Measurements from ENCODE around the gene CCDC8. TPM values are rescaled to one million over a fixed set of nuclear protein-coding genes. Genes with fewer than 3 reads are reported as not detected.
"Not testable (repeated sequence)": the region's sequence is repeated elsewhere in the genome, so short reads cannot be mapped to it uniquely, and the experiment has no call there.

The CCDC8 gene
- total RNA-seq, 1 donor from 2014 or later = under 0.01 TPM

- DNase-seq (ENCODE audit: low read depth in 2 of 2) = peak in 1 of 2 donors; percentile 27
Measured at GRCh38 chr19:46404753-46405468, 8.5 kb downstream of the CCDC8 start.

- DNase-seq (ENCODE audit: low read depth in 2 of 2) = no peak
Measured at GRCh38 chr19:46404055-46404752, 9.2 kb downstream of the CCDC8 start.

- no peak for DNase-seq (ENCODE audit: low read depth in 2 of 2)
Measured at GRCh38 chr19:46402725-46403124, 10.6 kb downstream of the CCDC8 start.

GRCh38 chr19:46397801-46398479 is 15.4 kb downstream of the CCDC8 start:
- DNase-seq (ENCODE audit: low read depth in 2 of 2) = not testable (repeated sequence)

- no peak for DNase-seq (ENCODE audit: low read depth in 2 of 2)
Measured at GRCh38 chr19:46394402-46394797, 19.0 kb downstream of the CCDC8 start.

- no peak for DNase-seq (ENCODE audit: low read depth in 2 of 2)
Measured at GRCh38 chr19:46393456-46394401, 19.6 kb downstream of the CCDC8 start.

GRCh38 chr19:46392837-46393236 is 20.5 kb downstream of the CCDC8 start:
- no peak for DNase-seq (ENCODE audit: low read depth in 2 of 2)

GRCh38 chr19:46392252-46392801 is 21.0 kb downstream of the CCDC8 start:
- peak in 1 of 2 donors; percentile 70 for DNase-seq (ENCODE audit: low read depth in 2 of 2)

- no peak for DNase-seq (ENCODE audit: low read depth in 2 of 2)
Measured at GRCh38 chr19:46391296-46392251, 21.8 kb downstream of the CCDC8 start.

GRCh38 chr19:46390866-46391265 is 22.5 kb downstream of the CCDC8 start:
- DNase-seq (ENCODE audit: low read depth in 2 of 2) = peak in 1 of 2 donors; percentile 23

GRCh38 chr19:46390121-46390858 is 23.1 kb downstream of the CCDC8 start:
- DNase-seq (ENCODE audit: low read depth in 2 of 2) = no peak

GRCh38 chr19:46388311-46389095 is 24.9 kb downstream of the CCDC8 start:
- no peak for DNase-seq (ENCODE audit: low read depth in 2 of 2)

GRCh38 chr19:46387713-46388130 is 25.6 kb downstream of the CCDC8 start:
- DNase-seq (ENCODE audit: low read depth in 2 of 2) = no peak

GRCh38 chr19:46386996-46387712 is 26.2 kb downstream of the CCDC8 start:
- no peak for DNase-seq (ENCODE audit: low read depth in 2 of 2)

- DNase-seq (ENCODE audit: low read depth in 2 of 2) = no peak
Measured at GRCh38 chr19:46386151-46386550, 27.2 kb downstream of the CCDC8 start.

GRCh38 chr19:46385636-46386035 is 27.7 kb downstream of the CCDC8 start:
- no peak for DNase-seq (ENCODE audit: low read depth in 2 of 2)

- no peak for DNase-seq (ENCODE audit: low read depth in 2 of 2)
Measured at GRCh38 chr19:46384396-46384795, 29.0 kb downstream of the CCDC8 start.

GRCh38 chr19:46383846-46384245 is 29.5 kb downstream of the CCDC8 start:
- no peak for DNase-seq (ENCODE audit: low read depth in 2 of 2)

Measured in lung microvascular endothelial cell (primary cell).